Suppressor macrophage (primary cell): ENCODE data around the gene MEF2C.

Experiments
- DNase-seq, 4 experiments: peaks; one replicate each; pipeline ENCODE4 v3.0.0-alpha.2; 2020 to 2022

MEF2C gene

DNA sequence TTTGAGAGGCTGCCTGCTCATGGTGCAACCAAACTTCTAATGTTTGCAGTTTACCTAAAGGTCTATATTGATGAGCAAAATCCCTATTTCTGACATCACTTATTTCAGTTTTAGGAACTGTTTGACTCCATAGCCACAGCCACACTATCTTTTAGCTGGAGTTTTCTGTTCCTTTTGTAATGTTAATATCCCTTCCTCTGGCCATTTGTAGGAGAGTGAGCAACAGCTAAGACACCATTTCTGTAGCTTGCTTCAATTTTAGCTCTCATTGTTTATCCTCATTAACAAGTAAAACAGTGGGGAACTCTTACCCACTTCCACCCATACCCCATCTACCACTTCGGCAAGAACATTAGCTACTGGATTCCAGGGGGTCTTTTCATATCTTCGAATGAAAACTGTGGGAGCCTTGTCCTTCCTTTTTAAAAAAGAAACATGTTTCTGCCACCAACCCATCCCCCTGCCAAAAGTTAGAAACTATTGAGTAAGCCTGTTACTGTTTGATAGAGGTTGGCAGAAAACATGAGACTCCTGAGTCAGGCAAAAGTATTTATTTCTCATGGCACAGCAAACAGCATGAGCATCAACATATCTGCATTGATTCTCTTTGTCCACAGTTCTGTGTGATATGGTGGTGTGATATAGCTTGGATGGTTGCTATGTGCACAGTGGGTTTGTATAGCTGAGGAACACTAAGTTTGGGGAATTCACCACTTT lies 174.1 kb downstream of the MEF2C start:
- no peak for DNase-seq

DNA sequence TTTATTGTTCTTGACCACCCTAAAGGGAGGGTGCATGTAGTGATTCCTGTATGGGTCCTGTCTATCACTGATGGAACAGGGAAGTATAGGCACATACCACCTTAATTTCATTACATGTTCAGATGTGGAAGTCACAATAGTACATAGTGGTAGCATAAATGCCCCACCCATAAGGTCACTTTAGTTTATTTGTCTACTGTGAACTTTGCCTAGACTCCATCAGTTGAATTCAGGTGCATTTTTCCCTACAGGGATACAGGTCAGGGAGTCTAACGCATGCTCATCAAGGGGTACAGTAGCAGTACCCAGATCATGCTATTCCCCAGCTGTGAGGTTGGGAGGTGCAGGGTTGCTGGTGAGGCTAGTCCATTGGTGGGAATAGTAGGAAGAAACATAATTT lies 175.0 kb downstream of the MEF2C start:
- no peak for DNase-seq

DNA sequence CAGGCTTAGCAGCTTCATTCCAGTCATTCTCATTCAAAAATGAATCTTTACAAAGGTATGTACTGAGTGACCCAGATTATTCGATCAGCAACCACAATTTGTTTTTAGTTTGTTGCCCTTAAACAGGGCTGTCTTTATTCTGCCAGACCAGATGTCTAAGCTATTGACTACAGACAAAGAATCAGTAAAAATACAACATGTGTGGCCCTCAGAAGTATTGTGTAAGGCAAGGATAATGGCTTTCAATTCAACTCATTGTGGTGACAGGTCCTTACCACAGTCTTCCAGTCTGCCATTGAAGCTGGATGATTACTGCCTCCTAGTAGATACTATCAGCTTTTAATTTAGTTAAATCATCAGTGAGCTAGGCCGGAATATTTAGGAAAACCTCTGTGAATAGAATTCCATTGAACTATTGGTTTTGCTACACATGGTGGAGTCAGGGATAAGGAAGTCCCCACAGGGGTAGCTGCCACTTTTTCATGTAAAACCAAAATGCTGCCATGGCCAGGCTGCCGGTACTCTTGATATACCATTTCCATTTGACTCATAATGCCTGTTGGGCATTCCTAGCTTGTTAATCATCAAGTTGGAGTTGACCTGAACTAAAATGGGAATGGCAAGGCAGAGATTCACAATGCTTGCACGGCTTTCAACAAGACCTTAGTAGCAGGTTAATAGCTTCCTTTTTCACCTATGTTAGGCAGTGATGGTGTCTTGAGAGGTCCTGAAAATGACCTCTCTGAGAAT lies 175.6 kb downstream of the MEF2C start:
- no peak for DNase-seq

DNA sequence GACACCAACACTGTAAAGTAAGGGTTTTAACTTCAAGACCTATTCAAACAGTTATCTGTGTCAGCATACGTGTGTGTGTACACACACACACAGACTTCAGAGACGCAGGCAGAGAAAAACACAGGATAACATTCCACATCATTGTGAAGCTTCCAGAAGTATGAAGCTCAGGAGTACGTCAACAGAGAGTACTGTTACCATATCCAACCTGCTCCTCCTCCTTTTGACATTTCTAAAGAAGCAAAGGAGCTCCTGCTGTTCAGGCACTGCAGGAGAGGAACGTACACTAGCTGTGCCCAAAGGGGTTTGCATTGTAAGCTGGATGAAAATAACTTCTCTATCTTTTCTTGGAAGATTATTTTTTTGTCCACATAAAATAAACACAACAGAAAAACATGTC lies 180.7 kb downstream of the MEF2C start:
- no peak for DNase-seq

DNA sequence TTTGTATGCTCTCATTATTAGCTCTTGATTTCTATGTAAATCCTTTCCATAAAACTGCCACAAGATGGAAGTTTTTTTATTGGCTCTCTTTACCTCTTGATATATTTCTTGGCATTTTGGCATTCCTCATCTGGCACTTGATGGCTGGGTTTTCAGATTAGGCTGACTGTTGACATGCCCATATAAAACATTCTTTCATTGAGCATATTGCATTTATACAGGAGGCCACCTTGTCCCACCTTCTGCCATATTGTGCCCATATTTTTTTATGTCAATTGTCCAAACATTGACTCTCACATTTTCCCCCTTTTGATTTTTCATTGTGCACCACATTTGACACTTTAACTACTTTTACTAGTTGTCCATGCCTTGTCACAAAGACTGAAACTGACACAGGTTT lies 182.9 kb downstream of the MEF2C start:
- DNase-seq, result no peak

DNA sequence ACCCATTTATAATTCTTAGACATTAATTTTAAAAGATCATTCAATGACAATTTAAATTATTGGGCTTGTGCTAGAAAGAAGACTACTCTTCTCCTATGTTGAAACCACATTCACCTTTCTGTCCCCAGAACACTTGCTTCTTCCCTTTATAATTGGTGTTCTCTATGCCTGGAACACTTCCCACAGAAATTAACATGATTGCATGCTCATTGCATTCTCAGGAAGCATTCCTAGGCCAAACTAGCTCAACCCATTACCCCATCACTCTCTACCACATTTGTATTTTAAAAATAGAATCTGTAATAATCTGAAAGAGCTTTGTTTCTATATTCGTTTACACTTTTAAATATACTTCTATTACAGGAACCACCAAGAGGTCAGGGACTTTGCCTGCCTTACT lies 184.7 kb downstream of the MEF2C start:
- DNase-seq, result no peak

DNA sequence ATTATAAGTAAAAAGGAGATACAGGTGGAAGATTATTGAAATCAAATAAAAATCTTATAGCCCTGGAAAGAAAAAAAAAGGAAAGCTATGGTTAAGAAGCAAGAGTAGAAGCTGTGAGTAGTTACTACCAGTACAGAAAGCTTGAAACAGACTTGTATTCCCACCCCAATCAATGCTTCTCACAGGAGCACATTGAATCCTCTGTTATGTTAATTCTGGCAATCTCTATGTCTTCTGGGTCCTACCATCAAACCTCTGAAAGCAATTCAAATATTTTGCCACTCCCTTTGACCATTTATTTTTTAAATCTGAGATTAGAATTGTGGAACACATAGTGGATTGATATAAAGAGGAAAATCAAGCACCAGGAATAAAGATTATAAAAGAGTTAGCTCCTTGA lies 186.5 kb downstream of the MEF2C start:
- no peak for DNase-seq

DNA sequence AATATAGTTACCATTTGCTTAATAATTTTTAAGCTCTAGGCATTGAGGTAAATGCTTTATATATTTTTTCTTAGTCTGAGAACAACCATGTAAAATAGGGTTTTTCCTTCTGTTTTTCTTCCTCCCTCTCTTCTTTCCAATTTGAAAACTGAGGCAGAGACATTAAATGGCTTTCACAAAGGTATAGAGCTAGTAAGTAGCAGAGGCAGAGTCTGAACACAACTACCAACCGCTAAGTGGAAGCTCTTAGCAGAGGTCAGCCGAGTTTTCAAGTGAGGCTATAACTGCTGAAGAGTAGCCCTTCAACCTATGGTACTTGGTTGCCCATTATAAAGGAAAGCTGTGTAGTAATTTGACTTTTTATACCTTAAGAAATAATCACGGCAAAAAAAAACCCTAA lies 187.1 kb downstream of the MEF2C start:
- no peak for DNase-seq

DNA sequence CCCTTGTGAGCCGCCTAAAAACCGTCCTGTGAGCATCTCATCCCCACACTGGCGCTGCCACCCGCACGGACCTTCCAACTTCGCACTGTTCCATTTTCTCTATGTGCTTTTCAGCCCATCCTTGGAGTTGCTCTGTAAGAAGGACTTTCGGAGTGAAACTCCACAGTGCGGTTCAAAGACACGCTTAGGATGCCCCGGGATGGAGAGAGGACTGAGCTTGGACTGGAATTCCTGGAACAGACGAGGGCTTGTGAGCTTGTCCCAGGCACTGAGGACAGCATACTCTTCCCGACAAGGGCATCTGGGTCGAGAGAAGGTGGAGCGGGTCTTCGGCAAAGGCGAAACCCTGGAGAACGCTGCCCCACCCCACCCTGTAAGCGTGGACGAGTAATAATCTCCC lies 187.8 kb downstream of the MEF2C start:
- no peak for DNase-seq

DNA sequence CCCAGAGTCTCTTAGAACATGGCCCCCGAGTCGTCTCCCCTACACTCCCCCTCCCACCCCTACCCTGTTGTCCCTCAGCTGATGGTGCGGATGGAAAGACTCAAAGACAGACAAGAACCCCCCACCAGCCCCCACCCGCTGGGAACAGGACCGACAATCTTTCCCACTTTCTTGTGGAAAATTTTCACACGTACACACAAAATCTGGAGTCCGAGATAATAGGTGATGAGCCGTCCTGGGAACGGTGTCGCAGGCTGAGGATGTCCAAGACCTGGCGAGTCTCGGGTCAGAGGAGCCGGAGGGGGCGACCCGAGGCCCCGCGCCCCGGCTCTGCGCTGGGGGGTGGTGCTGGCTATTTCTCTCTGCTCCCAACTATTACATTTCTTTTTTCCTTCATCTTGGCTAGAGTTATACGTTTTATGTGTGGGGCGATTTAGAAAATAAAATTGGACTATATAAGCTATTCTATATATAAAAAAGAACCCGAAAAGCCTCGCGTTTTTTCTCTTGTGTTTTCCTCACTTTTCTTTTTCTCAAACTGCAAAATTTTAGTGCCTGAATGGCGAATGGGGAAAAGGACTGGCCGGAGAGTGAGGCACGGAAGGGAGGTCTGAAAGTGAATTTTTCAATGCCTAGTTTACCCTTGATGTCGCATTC lies 188.8 kb downstream of the MEF2C start:
- no peak for DNase-seq

DNA sequence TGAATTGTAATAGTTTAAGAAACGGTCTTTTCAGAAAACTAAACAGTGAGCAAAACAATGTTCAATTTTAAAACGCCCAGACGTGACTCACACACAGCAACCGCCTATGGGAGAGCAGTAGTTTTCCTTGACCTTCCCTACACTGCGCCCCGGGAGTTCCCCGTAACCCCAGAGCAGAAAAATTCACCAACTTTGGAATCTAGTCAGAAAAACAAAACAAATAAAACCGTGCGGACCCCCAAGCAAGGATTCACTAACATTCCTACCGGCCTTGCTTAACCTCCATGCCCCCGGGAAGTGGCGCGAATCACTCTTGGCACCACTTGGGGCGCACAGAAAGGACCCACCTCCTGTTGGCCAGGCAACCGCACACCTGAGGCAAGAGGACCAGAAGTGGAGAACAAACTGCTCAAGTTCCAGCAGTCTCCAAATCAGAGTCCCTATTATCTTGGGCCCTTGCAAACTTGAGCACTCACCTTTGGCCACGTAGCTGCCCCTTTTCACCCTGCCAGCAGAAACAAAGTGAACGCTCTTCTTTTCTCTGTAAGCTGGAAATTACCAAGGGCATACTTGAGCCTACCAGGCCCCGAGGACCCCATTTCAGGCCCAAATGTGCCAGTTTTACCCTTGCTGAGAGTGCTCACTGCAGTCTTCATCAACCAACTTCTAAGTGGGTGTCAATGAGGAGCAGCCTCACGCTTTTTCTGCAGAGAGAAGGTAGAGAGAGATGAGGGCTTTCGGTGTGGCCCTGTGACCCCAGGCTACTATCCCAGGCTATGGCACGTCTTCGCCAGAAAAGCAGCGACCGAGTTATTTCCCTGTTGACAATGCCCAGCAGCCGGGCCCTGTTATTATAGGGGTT lies 189.7 kb downstream of the MEF2C start:
- DNase-seq, result no peak

DNA sequence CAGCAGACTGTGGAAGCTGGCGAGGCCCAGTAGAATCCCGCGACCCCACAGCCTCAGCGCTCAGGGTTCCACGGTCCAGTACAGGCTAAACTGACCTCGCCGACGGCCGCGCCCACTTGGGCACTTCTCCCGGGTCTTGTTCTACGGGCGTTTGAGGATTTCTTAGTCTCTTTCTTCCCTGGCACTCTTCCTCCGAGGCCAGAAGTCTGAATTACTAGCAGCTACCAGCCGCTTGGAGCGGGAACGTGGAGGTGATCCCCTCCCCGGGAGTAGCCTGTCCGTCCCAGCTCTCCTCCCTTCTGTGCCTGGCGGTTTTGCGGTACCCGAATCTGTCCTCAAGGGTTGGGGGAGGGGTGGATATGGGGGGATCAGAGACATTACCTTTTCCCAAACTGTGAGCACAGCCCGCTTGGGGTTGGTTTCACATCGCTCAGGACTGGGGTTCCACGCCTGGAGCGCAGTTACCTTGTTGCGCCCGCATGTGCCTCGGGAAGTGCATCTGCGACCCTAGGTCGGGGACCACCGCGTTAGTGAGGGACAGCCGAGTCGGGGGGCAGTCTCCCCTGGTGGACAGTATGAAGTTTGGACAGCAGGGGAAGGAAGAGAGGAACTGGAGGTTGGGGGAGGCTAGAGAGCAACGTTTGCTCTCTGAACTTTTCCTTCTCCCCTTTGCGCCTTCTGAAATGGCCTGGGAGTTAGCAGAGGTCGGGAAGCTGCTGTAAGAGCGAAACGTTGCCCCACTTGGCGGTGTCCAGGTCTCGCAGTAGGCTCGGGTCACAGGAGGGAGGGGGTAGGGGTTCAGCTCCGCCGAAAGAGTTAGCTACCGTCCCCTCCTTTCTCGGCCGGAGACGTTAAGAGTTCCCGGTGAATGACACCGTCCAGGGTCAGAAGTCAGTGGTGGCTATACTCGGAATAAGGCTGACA lies 190.8 kb downstream of the MEF2C start:
- DNase-seq, result no peak

DNA sequence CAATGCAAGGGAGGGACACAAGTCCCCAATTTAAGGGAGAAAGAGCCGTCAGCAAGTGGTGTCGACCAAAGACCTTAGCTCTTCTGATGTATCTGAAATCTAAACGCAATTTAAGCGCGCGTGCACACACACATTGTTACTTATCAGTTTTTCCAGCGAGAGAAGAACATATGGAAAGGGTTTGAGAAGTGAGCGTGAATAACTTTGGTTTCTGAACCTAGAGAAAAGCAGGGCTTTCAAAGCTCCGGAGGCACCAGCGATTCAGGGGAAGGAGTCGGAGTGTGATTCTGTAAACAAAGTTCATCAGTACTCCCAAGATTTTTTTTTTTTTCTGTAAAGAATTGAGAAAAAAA lies 191.8 kb downstream of the MEF2C start:
- no peak for DNase-seq

DNA sequence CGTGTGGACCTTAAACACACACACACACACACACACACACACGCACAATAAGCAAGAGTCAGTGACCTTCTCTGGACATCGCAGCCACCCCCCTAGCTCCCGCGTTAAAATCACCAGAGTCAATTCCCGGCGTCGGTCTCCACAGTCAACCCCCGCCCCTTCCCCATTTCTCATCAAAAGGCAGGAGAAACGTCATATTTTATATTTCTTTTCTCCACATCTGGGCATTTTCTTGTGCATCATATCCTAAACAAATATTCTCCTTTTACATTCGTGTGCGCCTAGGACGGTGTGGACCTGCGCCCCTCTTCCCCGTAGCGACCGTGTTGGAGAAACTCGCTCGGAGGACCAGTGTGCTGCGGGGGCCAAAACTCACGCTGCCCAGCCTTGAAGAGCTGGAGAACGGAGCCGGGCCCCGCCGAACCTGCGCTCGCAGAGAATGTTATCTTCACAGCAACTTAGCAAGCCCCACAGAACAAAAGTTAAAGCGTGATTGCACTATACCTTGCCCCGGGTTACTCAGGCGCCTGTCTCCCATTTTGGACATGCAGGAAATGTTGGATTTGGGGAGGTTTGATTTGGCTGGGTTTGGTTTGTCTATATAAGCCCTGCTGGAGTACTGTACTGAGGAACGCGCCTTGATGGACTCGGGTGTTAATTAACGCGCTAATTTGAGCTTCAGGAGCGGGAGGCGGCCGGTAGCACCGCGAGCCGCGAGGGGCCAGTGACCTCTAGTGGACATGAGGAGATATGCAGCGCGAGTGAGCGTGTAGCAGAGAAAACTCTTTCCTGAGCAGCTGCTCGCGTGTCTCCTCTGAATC lies 192.4 kb downstream of the MEF2C start:
- DNase-seq, result peak; percentile 74 to 85 (median 78)

DNA sequence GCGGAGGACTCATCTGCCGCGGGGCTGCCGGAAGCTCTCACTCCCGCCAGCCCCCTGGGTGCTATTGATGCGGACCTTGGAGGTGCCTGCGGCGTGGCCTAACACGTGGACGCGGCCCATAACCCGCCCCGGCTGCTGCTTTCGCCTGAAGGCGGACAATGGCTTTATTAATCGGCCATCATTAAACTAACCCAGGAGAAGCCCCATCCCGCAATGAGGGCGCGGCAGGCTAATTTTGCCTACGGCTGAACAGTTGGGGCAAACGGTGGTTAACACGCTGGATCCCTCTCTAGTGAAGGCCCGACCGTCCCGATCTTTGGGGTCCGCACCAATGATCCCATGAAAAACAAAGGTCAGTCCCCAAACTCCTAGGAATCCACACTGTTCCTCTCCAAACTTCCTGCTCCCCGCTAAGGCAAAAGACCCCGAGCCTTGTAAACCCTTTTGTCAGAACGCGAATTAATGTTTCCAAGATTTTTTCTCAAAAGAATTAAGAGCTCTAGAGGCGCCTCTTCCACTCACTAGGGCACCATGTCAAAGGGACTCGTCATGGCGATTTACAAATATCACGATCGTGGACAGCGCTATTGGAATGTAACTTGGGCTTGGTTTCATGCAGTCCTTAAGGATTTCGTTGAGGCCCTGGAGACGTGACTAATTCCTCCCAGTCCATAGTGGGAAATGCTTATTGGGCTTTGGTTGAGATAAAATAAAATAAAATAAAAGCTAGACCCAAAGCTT lies 193.1 kb downstream of the MEF2C start:
- no peak for DNase-seq

DNA sequence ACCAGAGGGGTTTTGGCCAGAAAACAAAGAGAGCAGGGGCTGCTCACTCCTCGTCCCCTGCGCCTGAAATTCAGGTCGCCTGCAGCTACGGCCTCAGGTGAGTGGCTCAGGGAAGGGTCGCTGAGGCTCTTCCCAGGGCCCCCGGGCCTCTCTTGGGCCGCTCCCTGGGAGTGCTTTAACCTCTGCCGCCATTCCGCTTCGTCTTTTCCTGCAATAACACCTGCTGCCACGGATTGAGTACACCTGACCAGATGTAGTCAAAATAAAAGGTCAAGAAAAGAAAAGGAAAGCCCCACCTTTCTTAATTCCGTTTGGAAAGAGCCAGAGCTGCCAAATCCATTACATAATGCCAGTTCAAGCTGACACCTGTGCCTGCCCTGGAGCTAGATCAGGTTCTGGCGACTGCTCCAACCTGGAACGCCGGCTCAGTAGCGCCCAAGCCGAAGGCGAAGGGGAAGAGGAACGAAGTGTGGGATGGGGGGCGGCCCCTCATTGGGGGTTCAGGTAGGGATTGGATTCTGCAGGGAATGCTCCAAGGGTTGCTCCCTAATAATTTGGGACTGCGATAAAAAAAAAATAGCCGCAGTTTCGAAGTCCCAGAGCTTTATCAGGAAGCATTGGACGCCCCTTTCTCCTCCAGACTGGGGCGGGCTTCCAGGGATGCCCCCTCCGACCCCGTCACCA lies 193.9 kb downstream of the MEF2C start:
- DNase-seq, result no peak

DNA sequence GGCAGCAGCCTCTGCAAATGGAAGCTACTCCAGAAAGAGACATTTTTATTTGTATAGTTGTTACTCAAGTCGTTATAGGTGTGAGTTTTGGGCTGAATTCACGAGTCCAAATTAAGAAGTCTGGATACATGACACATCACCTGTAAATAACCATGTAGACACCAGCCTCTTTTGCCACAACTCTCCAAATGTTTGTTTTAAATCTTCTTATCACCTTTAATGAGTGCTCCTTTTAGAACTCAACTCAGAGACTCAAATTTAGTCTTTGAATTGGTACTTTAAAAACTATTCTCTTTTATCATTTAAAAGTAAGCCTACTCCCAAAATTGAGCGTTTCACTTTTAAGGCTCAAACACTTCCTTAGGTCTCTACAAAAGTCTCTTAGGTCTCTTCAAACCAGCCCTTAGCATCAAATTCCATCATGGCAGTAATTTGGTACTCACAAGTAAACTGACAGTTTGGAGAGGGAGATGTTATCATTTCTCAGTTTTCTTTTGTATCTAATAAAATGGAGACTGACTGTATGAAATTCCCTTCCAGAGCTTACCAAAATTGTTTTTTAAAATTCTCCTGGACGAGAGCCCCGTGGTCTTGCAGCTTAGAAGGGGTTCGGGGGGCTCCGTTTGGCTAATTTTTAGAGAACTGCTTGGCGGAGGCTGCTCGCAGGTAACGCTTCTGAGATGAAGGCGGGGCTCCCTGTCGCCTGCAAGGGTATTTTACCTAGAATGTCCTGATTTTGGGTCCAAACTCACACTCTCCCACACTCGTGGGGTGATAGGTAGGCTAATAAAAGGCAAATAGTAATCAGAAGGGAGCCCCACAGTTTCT lies 194.6 kb downstream of the MEF2C start:
- DNase-seq, result no peak

DNA sequence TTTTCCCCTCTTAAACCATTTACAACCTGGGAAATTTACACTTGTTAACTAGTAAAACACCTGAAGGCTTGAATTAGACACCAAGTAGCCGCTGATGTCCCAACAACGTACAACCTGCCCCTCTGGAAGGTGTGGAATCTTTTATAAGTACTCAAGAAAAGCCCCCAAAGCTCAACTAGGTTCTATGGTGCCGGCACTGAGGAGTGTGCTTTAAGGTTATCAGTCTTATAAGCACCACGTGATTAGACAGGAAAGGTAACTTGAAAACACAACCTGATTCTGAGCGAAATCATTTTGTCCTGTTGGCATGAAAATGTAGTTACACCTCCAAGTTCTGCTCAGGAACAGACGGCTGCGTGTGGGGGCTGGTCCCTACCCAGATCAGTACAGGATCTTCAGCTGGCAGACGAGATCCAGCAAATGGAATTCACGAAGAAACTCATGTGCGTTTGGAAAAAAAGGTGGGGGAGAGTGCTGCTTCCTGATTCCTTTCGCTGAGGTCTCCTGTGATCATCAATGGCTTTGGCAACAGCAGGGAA lies 195.5 kb downstream of the MEF2C start:
- no peak for DNase-seq
